ENCODE results near the gene CUL2. TPM values are rescaled to one million over a fixed set of nuclear protein-coding genes. Genes with fewer than 3 reads are reported as not detected.

CUL2 gene
- total and polyA plus RNA-seq, 8 donors = 3.6 to 20.0 (median 12.8) TPM

DNA sequence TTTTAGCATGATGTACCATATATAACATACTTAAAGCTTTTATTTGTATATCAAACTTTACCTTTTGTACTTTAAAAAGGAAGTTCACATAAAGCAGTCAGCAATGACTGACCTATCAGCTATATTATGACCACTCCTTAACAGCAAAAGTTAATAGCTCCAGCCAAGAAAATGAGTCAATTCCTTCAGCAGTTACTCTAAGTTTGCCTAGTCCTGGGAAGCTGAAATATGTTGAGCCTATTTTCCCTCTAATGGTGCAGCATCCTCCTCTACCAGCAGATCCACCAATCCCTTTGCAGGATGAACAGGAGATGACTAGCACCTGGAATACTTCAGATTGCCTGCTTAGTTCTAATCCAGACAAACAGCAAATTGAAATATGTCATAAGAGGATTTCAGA lies 64.2 kb downstream of the CUL2 start:
- TF ChIP-seq, protein P1, sequence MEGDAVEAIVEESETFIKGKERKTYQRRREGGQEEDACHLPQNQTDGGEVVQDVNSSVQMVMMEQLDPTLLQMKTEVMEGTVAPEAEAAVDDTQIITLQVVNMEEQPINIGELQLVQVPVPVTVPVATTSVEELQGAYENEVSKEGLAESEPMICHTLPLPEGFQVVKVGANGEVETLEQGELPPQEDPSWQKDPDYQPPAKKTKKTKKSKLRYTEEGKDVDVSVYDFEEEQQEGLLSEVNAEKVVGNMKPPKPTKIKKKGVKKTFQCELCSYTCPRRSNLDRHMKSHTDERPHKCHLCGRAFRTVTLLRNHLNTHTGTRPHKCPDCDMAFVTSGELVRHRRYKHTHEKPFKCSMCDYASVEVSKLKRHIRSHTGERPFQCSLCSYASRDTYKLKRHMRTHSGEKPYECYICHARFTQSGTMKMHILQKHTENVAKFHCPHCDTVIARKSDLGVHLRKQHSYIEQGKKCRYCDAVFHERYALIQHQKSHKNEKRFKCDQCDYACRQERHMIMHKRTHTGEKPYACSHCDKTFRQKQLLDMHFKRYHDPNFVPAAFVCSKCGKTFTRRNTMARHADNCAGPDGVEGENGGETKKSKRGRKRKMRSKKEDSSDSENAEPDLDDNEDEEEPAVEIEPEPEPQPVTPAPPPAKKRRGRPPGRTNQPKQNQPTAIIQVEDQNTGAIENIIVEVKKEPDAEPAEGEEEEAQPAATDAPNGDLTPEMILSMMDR (IDR thresholded peaks at IDR 0.05) = no peak
- no peak for FAIRE-seq
- no peak for ATAC-seq

DNA sequence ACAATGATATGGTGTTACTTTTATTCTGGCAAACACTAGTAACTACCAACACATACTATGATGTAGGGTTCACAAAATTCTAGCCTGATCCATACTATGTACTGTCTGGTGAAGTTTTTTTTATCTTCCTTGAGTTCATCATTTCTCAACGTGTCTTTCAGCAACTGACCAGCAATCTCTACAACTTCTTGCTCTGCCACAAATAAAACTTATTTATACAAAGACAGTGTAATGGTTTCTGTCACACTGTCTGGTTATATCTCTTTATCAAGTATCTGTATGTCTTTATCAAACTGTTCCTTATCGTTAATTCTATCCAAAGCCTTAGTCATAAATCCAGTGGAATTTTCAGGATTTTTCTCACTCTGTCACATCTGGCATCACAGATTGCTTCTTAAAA lies 69.7 kb downstream of the CUL2 start:
- 60 to 76% methylated on average over 2 of the region's 2 CpGs for WGBS, 2 donors
- FAIRE-seq = no peak
- H3K9me3 ChIP-seq = no peaks in the 10 kb centered on the region
- no peak for DNase-seq
- H3K4me1 ChIP-seq = no peaks in the 10 kb centered on the region
- ATAC-seq = no peak
- TF ChIP-seq, protein P1 (IDR thresholded peaks at IDR 0.05) = no peak
- H3K27me3 ChIP-seq = no peaks in the 10 kb centered on the region
- intact Hi-C loops (cut with DNase I) = no loop called here
- H3K4me3 ChIP-seq = no peak overlapping the region
- peaks cover 0 to 9% (median 5%) of the 10 kb centered on the region in 3 donors for H3K36me3 ChIP-seq
- no peak overlapping the region for H3K27ac ChIP-seq

More for the DNA sequence above, 64.2 kb downstream of the CUL2 start:
- H3K27ac ChIP-seq = no peak overlapping the region
- no peaks in the 10 kb centered on the region for H3K4me1 ChIP-seq
- intact Hi-C loops (cut with DNase I) = no loop called here
- DNase-seq = no peak
- H3K36me3 ChIP-seq = peaks cover 0 to 17% (median 6%) of the 10 kb centered on the region in 3 donors
- H3K9me3 ChIP-seq = no peaks in the 10 kb centered on the region
- H3K4me3 ChIP-seq = no peak overlapping the region
- H3K27me3 ChIP-seq = no peaks in the 10 kb centered on the region

DNA sequence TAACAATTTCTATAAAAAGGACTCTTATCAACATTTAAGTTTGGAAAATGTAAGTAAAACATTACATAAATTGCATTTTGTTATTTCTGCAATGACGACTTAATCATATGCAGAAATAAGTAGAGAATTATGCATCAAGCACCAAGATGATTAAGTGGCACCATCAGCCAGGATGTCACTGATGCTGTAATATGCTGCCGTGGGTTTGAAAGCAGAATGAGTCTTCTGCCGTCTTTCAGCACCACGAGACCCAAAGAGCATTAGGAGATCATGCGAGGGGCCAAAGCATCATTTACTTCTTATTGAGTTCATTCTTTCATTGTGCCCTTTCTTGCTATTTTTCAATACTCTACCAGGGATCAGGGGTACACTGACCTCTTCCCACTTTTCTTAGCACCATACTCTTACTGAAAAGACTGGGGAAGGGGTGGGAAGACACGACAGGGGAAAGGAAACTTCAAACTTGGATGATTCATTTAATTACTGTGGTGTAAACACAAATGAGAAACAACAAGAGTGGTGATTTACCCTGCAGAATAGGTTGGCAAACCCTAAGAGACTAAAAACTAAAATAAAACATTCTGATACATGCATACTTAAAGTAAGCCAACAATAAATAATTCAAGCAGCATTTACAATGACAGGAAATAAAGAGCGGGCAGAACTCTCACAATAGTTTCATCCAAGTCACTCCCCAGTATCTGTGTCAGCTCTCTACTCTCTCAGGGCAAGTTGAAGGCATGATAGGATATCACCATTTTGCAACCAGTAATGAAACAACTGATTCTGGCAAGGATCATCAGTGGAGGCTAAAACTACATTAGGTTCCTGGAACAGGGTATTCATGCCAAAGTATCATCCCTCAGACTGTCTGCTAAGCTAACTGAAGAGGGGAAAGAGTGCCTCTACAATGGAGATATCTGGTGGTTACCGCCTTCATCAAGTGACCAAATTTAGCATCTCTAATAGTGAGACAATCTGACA lies 70.8 kb downstream of the CUL2 start:
- WGBS, 2 donors = 89 to 90% methylated on average over 8 of the region's 8 CpGs
- TF ChIP-seq, protein P1 (IDR thresholded peaks at IDR 0.05) = no peak
- Histone ChIP-seq H3K9me3 (no peaks in the 10 kb centered on the region), H3K36me3 (peaks cover 0 to 9% (median 6%) of the 10 kb centered on the region in 3 donors), H3K4me3 (no peak overlapping the region), H3K27ac (no peak overlapping the region), H3K27me3 (no peaks in the 10 kb centered on the region), H3K4me1 (no peaks in the 10 kb centered on the region)
- intact Hi-C loops (cut with DNase I) = no loop called here
- no peak for FAIRE-seq
- no peak for ATAC-seq
- DNase-seq = no peak

DNA sequence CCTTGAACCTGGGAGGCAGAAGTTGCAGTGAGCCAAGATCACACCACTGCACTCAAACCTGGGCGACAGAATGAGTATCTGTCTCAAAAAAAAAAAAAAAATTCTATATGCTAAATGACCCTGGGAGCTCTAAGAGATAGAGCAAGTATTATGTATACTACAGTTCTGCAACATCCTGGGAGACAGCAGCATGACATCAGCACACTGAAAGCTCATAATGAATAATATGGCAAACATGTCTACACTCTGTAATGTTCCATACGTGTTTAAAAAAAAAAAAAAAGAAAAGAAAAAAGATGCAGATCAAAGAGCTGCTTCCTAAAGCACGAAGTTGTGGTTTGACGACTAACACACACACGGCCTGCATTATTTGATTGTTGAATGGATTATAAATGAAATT lies 72.5 kb downstream of the CUL2 start:
- Histone ChIP-seq H3K9me3 (no peaks in the 10 kb centered on the region), H3K36me3 (peaks cover 0 to 11% (median 6%) of the 10 kb centered on the region in 3 donors), H3K4me3 (no peak overlapping the region), H3K27me3 (no peaks in the 10 kb centered on the region), H3K27ac (no peak overlapping the region), H3K4me1 (no peaks in the 10 kb centered on the region)
- FAIRE-seq (no peak), ATAC-seq (no peak), DNase-seq (no peak)
- 88% methylated on average over 5 of the region's 5 CpGs for WGBS, 2 donors
- TF ChIP-seq, protein P1 (IDR thresholded peaks at IDR 0.05) = no peak
- intact Hi-C loops (cut with DNase I) = no loop called here
